ENCODE results near the gene SERPINA1. TPM values are rescaled to one million over a fixed set of nuclear protein-coding genes. Genes with fewer than 3 reads are reported as not detected.

The SERPINA1 gene
- total RNA-seq, 1 donor from 2014 or later, result 0.13 TPM

- no peak overlapping the region for H3K4me3 Mint-ChIP-seq
- no peak overlapping the region for H3K27ac Mint-ChIP-seq
- no peaks in the 10 kb centered on the region for H4K20me1 ChIP-seq (ENCODE audit: low read depth)
- H3K27me3 ChIP-seq, result no peaks in the 10 kb centered on the region
- peaks cover 24% of the 10 kb centered on the region for H3K4me1 ChIP-seq
- no peak overlapping the region for H3K4me2 ChIP-seq
- TF ChIP-seq CTCF (IDR thresholded peaks at IDR 0.05) (no peak), EZH2phosphoT487 (IDR thresholded peaks at IDR 0.05) (no peak), EZH2 (IDR thresholded peaks at IDR 0.05) (no peak)
- H3K4me3 ChIP-seq, result no peak overlapping the region
- no peaks in the 10 kb centered on the region for H3K79me2 ChIP-seq (ENCODE audit: low read depth)
- H3K36me3 ChIP-seq, result no peaks in the 10 kb centered on the region
- peaks cover 8% of the 10 kb centered on the region for H3K27me3 Mint-ChIP-seq (ENCODE audit: insufficient read depth, low read depth)
- peaks cover 13% of the 10 kb centered on the region for H3F3A ChIP-seq (ENCODE audit: low read depth)
- H3K36me3 Mint-ChIP-seq, result peaks cover 2% of the 10 kb centered on the region
- peaks cover 35% of the 10 kb centered on the region for H3K4me1 Mint-ChIP-seq
- DNase-seq (ENCODE audit: low spot score), result no peak
- H3K9me3 ChIP-seq (ENCODE audit: low read depth), result no peaks in the 10 kb centered on the region
- no peak overlapping the region for H3K9ac ChIP-seq
- no peaks in the 10 kb centered on the region for H3K9me3 Mint-ChIP-seq
- no peak overlapping the region for H2AFZ ChIP-seq (replicated peaks)
- H3K27ac ChIP-seq, result no peak overlapping the region
These were observed 10.4 kb downstream of the SERPINA1 start for GRCh38 chr14:94377866-94378470.

GRCh38 chr14:94376976-94377865, 11.2 kb downstream of the SERPINA1 start:
- Histone ChIP-seq H3K9me3 (ENCODE audit: low read depth) (no peaks in the 10 kb centered on the region), H3F3A (ENCODE audit: low read depth) (peaks cover 13% of the 10 kb centered on the region), H3K4me1 (peaks cover 24% of the 10 kb centered on the region), H3K9ac (no peak overlapping the region), H3K4me2 (no peak overlapping the region), H2AFZ (replicated peaks) (no peak overlapping the region), H3K27me3 (no peaks in the 10 kb centered on the region), H3K79me2 (ENCODE audit: low read depth) (no peaks in the 10 kb centered on the region), H3K4me3 (no peak overlapping the region), H4K20me1 (ENCODE audit: low read depth) (no peaks in the 10 kb centered on the region), H3K36me3 (no peaks in the 10 kb centered on the region), H3K27ac (no peak overlapping the region)
- peak overlapping the region; percentile 24 for H3K4me3 Mint-ChIP-seq
- H3K4me1 Mint-ChIP-seq, result peaks cover 36% of the 10 kb centered on the region
- TF ChIP-seq CTCF (IDR thresholded peaks at IDR 0.05), result no peak
- no peak for TF ChIP-seq EZH2 (IDR thresholded peaks at IDR 0.05)
- TF ChIP-seq EZH2phosphoT487 (IDR thresholded peaks at IDR 0.05), result no peak
- peaks cover 9% of the 10 kb centered on the region for H3K27me3 Mint-ChIP-seq (ENCODE audit: insufficient read depth, low read depth)
- no peak overlapping the region for H3K27ac Mint-ChIP-seq
- H3K36me3 Mint-ChIP-seq, result peaks cover 2% of the 10 kb centered on the region
- DNase-seq (ENCODE audit: low spot score), result no peak
- no peaks in the 10 kb centered on the region for H3K9me3 Mint-ChIP-seq

- Mint-ChIP-seq H3K4me3 (peak overlapping the region; percentile 24), H3K4me1 (peaks cover 31% of the 10 kb centered on the region), H3K36me3 (peaks cover 2% of the 10 kb centered on the region), H3K9me3 (no peaks in the 10 kb centered on the region), H3K27ac (no peak overlapping the region), H3K27me3 (ENCODE audit: insufficient read depth, low read depth) (peaks cover 13% of the 10 kb centered on the region)
- Histone ChIP-seq H3K27ac (no peak overlapping the region), H3F3A (ENCODE audit: low read depth) (peaks cover 13% of the 10 kb centered on the region), H3K36me3 (no peaks in the 10 kb centered on the region), H4K20me1 (ENCODE audit: low read depth) (no peaks in the 10 kb centered on the region), H3K27me3 (no peaks in the 10 kb centered on the region), H3K79me2 (ENCODE audit: low read depth) (no peaks in the 10 kb centered on the region), H3K4me3 (no peak overlapping the region), H3K4me2 (no peak overlapping the region), H2AFZ (replicated peaks) (no peak overlapping the region), H3K4me1 (peaks cover 24% of the 10 kb centered on the region), H3K9ac (no peak overlapping the region), H3K9me3 (ENCODE audit: low read depth) (no peaks in the 10 kb centered on the region)
- TF ChIP-seq EZH2 (IDR thresholded peaks at IDR 0.05) (no peak), EZH2phosphoT487 (IDR thresholded peaks at IDR 0.05) (no peak), CTCF (IDR thresholded peaks at IDR 0.05) (no peak)
- no peak for DNase-seq (ENCODE audit: low spot score)
These were observed 12.1 kb downstream of the SERPINA1 start for GRCh38 chr14:94376108-94376975.
